Fibroblast of mammary gland (primary cell): Measurements from ENCODE around the gene NT5DC3.

Source experiments
- DNase-seq: peaks from one replicate; pipeline ENCODE4 v3.0.0-alpha.2; 2010; ENCODE audit warnings: low read depth
- H3K4me3 ChIP-seq: 2 replicates; pipeline ENCODE4 v1.5.1; 2011; ENCODE audit warnings: low read depth, mild to moderate bottlenecking, low read length, moderate library complexity; ENCODE audit not compliant: control insufficient read depth
- CTCF ChIP-seq: conservative IDR thresholded peaks from 2 replicates; pipeline ENCODE4 v1.5.1; 2011; ENCODE audit warnings: low read depth, low read length, inconsistent platforms; ENCODE audit not compliant: control insufficient read depth, insufficient read depth

The NT5DC3 gene

GRCh38 chr12:103824845-103825244 is 16.2 kb downstream of the NT5DC3 start:
- peak; percentile 56 for DNase-seq
- TF ChIP-seq CTCF, result no peak
- H3K4me3 ChIP-seq, result no peak overlapping the region

GRCh38 chr12:103824290-103824689 is 16.7 kb downstream of the NT5DC3 start:
- H3K4me3 ChIP-seq, result no peak overlapping the region
- TF ChIP-seq CTCF, result no peak
- DNase-seq, result no peak

- H3K4me3 ChIP-seq, result no peak overlapping the region
- DNase-seq, result no peak
Measured at GRCh38 chr12:103823871-103824270, 17.2 kb downstream of the NT5DC3 start.

GRCh38 chr12:103821773-103822172 is 19.3 kb downstream of the NT5DC3 start:
- no peak overlapping the region for H3K4me3 ChIP-seq
- no peak for DNase-seq
- TF ChIP-seq CTCF, result no peak

More at GRCh38 chr12:103823871-103824270, 17.2 kb downstream of the NT5DC3 start:
- no peak for TF ChIP-seq CTCF

GRCh38 chr12:103820881-103821489 is 20.0 kb downstream of the NT5DC3 start:
- H3K4me3 ChIP-seq, result no peak overlapping the region
- no peak for TF ChIP-seq CTCF
- no peak for DNase-seq

GRCh38 chr12:103820361-103820760 is 20.7 kb downstream of the NT5DC3 start:
- DNase-seq, result no peak
- no peak for TF ChIP-seq CTCF
- H3K4me3 ChIP-seq, result no peak overlapping the region

GRCh38 chr12:103819892-103820291 is 21.1 kb downstream of the NT5DC3 start:
- no peak overlapping the region for H3K4me3 ChIP-seq
- no peak for DNase-seq
- TF ChIP-seq CTCF, result no peak
